GM12878 (cell line): ENCODE measurements around the gene MACROD2.

Experiments used
- CEBPZ ChIP-seq: fragments of 150-350 bp; IDR thresholded peaks from 2 replicates; pipeline ENCODE4 v1.6.1; 2016; ENCODE audit warnings: low read depth, low read length
- ESRRA ChIP-seq: IDR thresholded peaks from 2 replicates; pipeline ENCODE4 v1.6.1; 2012; ENCODE audit warnings: mild to moderate bottlenecking, low read length, improper control_type of control experiment
- EZH2 ChIP-seq: IDR thresholded peaks from 2 replicates; pipeline ENCODE4 v1.6.1; 2012; ENCODE audit warnings: low read depth, mild to moderate bottlenecking, control low read depth, inconsistent platforms, low read length, borderline replicate concordance; ENCODE audit not compliant: control insufficient read depth
- JUND ChIP-seq: IDR thresholded peaks from 2 replicates; pipeline ENCODE4 v1.6.1; 2012; ENCODE audit warnings: low read depth, mild to moderate bottlenecking, low read length, improper control_type of control experiment, moderate library complexity
- KDM1A ChIP-seq: fragments of 200-600 bp; sonication (generic); IDR thresholded peaks from 2 replicates; pipeline ENCODE4 v1.6.1; 2016; ENCODE audit warnings: borderline replicate concordance
- POLR2A ChIP-seq: IDR thresholded peaks from 2 replicates; pipeline ENCODE4 v1.6.1; 2011; ENCODE audit warnings: low read depth, mild to moderate bottlenecking, low read length
- POLR2AphosphoS5 ChIP-seq: IDR thresholded peaks from 2 replicates; pipeline ENCODE4 v1.6.1; 2011; ENCODE audit warnings: mild to moderate bottlenecking, low read length, inconsistent platforms
- RELA ChIP-seq: fragments of 450-650 bp; IDR thresholded peaks from 2 replicates; pipeline ENCODE4 v1.8.0; 2014; ENCODE audit warnings: borderline replicate concordance; ENCODE audit not compliant: partially characterized antibody
- SMAD1 ChIP-seq: fragments of 450-650 bp; IDR thresholded peaks from 2 replicates; pipeline ENCODE4 v1.6.1; 2018; ENCODE audit warnings: mild to moderate bottlenecking, low read depth; ENCODE audit not compliant: partially characterized antibody
- ZBTB11 ChIP-seq: fragments of 450-650 bp; formaldehyde crosslinking; IDR thresholded peaks from 2 replicates; pipeline ENCODE4 v1.5.0; 2022; ENCODE audit warnings: mild to moderate bottlenecking, missing genetic modification characterization
- ZZZ3 ChIP-seq: IDR thresholded peaks from 2 replicates; pipeline ENCODE4 v1.6.1; 2011; ENCODE audit warnings: low read depth; ENCODE audit not compliant: control insufficient read depth, insufficient read length
- TF ChIP-seq, protein P1 (sequence below): IDR thresholded peaks from 2 replicates; pipeline ENCODE4 v1.6.1; 2012; ENCODE audit warnings: mild to moderate bottlenecking, low read depth, low read length
- TF ChIP-seq, protein P2 (sequence below), 3 experiments: IDR thresholded peaks in 2 of 3; conservative IDR thresholded peaks in 1 of 3; 2 replicates each; pipeline ENCODE4 v1.5.1; 2011; ENCODE audit warnings: low read depth in 3 of 3, low read length in 3 of 3, mild to moderate bottlenecking in 3 of 3, control low read depth in 2 of 3, moderate library complexity in 2 of 3, inconsistent platforms in 1 of 3, mixed read lengths in 1 of 3; ENCODE audit not compliant: control insufficient read depth in 2 of 3, insufficient read depth in 1 of 3; ENCODE audit errors: extremely low read depth in 1 of 3

- TF ChIP-seq, protein P1, sequence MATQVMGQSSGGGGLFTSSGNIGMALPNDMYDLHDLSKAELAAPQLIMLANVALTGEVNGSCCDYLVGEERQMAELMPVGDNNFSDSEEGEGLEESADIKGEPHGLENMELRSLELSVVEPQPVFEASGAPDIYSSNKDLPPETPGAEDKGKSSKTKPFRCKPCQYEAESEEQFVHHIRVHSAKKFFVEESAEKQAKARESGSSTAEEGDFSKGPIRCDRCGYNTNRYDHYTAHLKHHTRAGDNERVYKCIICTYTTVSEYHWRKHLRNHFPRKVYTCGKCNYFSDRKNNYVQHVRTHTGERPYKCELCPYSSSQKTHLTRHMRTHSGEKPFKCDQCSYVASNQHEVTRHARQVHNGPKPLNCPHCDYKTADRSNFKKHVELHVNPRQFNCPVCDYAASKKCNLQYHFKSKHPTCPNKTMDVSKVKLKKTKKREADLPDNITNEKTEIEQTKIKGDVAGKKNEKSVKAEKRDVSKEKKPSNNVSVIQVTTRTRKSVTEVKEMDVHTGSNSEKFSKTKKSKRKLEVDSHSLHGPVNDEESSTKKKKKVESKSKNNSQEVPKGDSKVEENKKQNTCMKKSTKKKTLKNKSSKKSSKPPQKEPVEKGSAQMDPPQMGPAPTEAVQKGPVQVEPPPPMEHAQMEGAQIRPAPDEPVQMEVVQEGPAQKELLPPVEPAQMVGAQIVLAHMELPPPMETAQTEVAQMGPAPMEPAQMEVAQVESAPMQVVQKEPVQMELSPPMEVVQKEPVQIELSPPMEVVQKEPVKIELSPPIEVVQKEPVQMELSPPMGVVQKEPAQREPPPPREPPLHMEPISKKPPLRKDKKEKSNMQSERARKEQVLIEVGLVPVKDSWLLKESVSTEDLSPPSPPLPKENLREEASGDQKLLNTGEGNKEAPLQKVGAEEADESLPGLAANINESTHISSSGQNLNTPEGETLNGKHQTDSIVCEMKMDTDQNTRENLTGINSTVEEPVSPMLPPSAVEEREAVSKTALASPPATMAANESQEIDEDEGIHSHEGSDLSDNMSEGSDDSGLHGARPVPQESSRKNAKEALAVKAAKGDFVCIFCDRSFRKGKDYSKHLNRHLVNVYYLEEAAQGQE, result no peak
- TF ChIP-seq ZZZ3 (no peak), CEBPZ (no peak), ZBTB11 (CRISPR knock-in tag) (no peak), EZH2 (no peak), KDM1A (no peak), POLR2A (no peak), RELA (no peak), JUND (no peak), SMAD1 (no peak), POLR2AphosphoS5 (no peak), ESRRA (no peak)
- TF ChIP-seq, protein P2, sequence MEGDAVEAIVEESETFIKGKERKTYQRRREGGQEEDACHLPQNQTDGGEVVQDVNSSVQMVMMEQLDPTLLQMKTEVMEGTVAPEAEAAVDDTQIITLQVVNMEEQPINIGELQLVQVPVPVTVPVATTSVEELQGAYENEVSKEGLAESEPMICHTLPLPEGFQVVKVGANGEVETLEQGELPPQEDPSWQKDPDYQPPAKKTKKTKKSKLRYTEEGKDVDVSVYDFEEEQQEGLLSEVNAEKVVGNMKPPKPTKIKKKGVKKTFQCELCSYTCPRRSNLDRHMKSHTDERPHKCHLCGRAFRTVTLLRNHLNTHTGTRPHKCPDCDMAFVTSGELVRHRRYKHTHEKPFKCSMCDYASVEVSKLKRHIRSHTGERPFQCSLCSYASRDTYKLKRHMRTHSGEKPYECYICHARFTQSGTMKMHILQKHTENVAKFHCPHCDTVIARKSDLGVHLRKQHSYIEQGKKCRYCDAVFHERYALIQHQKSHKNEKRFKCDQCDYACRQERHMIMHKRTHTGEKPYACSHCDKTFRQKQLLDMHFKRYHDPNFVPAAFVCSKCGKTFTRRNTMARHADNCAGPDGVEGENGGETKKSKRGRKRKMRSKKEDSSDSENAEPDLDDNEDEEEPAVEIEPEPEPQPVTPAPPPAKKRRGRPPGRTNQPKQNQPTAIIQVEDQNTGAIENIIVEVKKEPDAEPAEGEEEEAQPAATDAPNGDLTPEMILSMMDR (IDR thresholded peaks at IDR 0.05 in 2 of 3, conservative IDR thresholded peaks at IDR 0.05 in 1 of 3; ENCODE audit: control insufficient read depth in 2 of 3, extremely low read depth in 1 of 3, insufficient read depth in 1 of 3, low read depth in 3 of 3, low read length in 3 of 3), result no peak
Observed at GRCh38 chr20:14049111-14049510, 53.8 kb downstream of the MACROD2 start.
